Measurements from ENCODE around the gene AJAP1. TPM values are rescaled to one million over a fixed set of nuclear protein-coding genes. Genes with fewer than 3 reads are reported as not detected.

AJAP1 gene
- total and polyA plus RNA-seq, 12 donors = 0.07 to 2.2 (median 0.44) TPM

- H3K27ac ChIP-seq = no peak overlapping the region
- intact Hi-C loops (cut with DNase I) = no loop called here
- WGBS, 4 donors = 75 to 88% (median 82%) methylated on average over 9 to 10 of the region's 10 CpGs
- no peaks in the 10 kb centered on the region for H3K4me1 ChIP-seq (replicated peaks in 1 of 2)
- TF ChIP-seq CTCF (IDR thresholded peaks at IDR 0.05) (no peak), POLR2A (IDR thresholded peaks at IDR 0.05) (no peak)
- no peak overlapping the region for H3K4me3 ChIP-seq
- no peaks in the 10 kb centered on the region for H3K27me3 ChIP-seq
- H3K36me3 ChIP-seq (replicated peaks in 1 of 2) = no peaks in the 10 kb centered on the region
- no peak for DNase-seq
- no peaks in the 10 kb centered on the region for H3K9me3 ChIP-seq (replicated peaks in 1 of 3)
Measured at GRCh38 chr1:4640931-4641330, 13.5 kb upstream of the AJAP1 start.

- no peak for TF ChIP-seq POLR2A (IDR thresholded peaks at IDR 0.05)
- TF ChIP-seq CTCF (IDR thresholded peaks at IDR 0.05) = no peak
- no peak for DNase-seq
- Histone ChIP-seq H3K4me1 (replicated peaks in 1 of 2) (no peaks in the 10 kb centered on the region), H3K27me3 (peaks cover under 1% of the 10 kb centered on the region), H3K9me3 (replicated peaks in 1 of 3) (no peaks in the 10 kb centered on the region), H3K27ac (no peak overlapping the region), H3K36me3 (replicated peaks in 1 of 2) (no peaks in the 10 kb centered on the region), H3K4me3 (no peak overlapping the region)
- intact Hi-C loops (cut with DNase I) = no loop called here
- WGBS, 4 donors = 77 to 92% (median 85%) methylated on average over 1 of the region's 1 CpG
Measured at GRCh38 chr1:4647391-4647790, 7.0 kb upstream of the AJAP1 start.

- Histone ChIP-seq H3K27ac (no peak overlapping the region), H3K9me3 (replicated peaks in 1 of 3) (no peaks in the 10 kb centered on the region), H3K4me3 (no peak overlapping the region), H3K27me3 (peaks cover 13% of the 10 kb centered on the region), H3K4me1 (replicated peaks in 1 of 2) (no peaks in the 10 kb centered on the region), H3K36me3 (replicated peaks in 1 of 2) (no peaks in the 10 kb centered on the region)
- DNase-seq = no peak
- intact Hi-C loops (cut with DNase I) = no loop called here
- WGBS, 4 donors = 90 to 96% (median 94%) methylated on average over 2 of the region's 2 CpGs
- TF ChIP-seq CTCF (IDR thresholded peaks at IDR 0.05) = no peak
- no peak for TF ChIP-seq POLR2A (IDR thresholded peaks at IDR 0.05)
Measured at GRCh38 chr1:4648657-4649056, 5.8 kb upstream of the AJAP1 start.

- TF ChIP-seq CTCF (IDR thresholded peaks at IDR 0.05) (no peak), POLR2A (IDR thresholded peaks at IDR 0.05) (no peak)
- intact Hi-C loops (cut with DNase I) = loop anchor here in 1 of 2 donors (10.0 kb wide), 1 partner anchor 474 kb away; no protein-coding TSS in a partner anchor
Measured at GRCh38 chr1:4650481-4650880, 3.9 kb upstream of the AJAP1 start.

More at GRCh38 chr1:4650481-4650880, 3.9 kb upstream of the AJAP1 start:
- Histone ChIP-seq H3K4me1 (replicated peaks in 1 of 2) (no peaks in the 10 kb centered on the region), H3K27ac (no peak overlapping the region), H3K27me3 (peaks cover 24% of the 10 kb centered on the region), H3K9me3 (replicated peaks in 1 of 3) (no peaks in the 10 kb centered on the region), H3K36me3 (replicated peaks in 1 of 2) (no peaks in the 10 kb centered on the region), H3K4me3 (no peak overlapping the region)
- no peak for DNase-seq
- 48 to 61% (median 59%) methylated on average over 6 to 8 of the region's 8 CpGs for WGBS, 4 donors
